T47D (cell line): ENCODE data around the gene KDM4C.
A peak's percentile ranks its signal among the peaks of the same experiment; 100 is the strongest.

Experiments used
- DNase-seq, 2 experiments: peaks; one replicate each; pipeline versions ENCODE4 v3.0.0 to v3.0.0-alpha.2; 2011 to 2012; ENCODE audit warnings: low read depth in 1 of 2, low spot score in 1 of 2
- JUND ChIP-seq: IDR thresholded peaks from 2 replicates; pipeline ENCODE4 v1.6.1; 2012; ENCODE audit warnings: low read depth
- in situ Hi-C: cut with HindIII; loops from 2 replicates; pipeline ENCODE4 v1.10.0; 2016; ENCODE audit warnings: low sequenced_read_pairs, low pct_unique_long_range_greater_than_20kb

KDM4C gene

GRCh38 chr9:6896562-6896961 is 138.8 kb downstream of the KDM4C start:
- in situ Hi-C loops, result no loop called here
- no peak for DNase-seq
- TF ChIP-seq JUND, result no peak

- DNase-seq, result no peak
- in situ Hi-C loops, result no loop called here
- TF ChIP-seq JUND, result no peak
Observed at GRCh38 chr9:6897207-6897822, 139.5 kb downstream of the KDM4C start.

GRCh38 chr9:6897898-6898302 is 140.1 kb downstream of the KDM4C start:
- DNase-seq, result no peak
- TF ChIP-seq JUND, result no peak
- in situ Hi-C loops, result no loop called here

GRCh38 chr9:6899274-6899673 is 141.5 kb downstream of the KDM4C start:
- no peak for TF ChIP-seq JUND
- no peak for DNase-seq

GRCh38 chr9:6900440-6900883 is 142.7 kb downstream of the KDM4C start:
- DNase-seq, result no peak
- in situ Hi-C loops, result no loop called here
- TF ChIP-seq JUND, result no peak

More at GRCh38 chr9:6899274-6899673, 141.5 kb downstream of the KDM4C start:
- in situ Hi-C loops, result no loop called here

- no peak for DNase-seq
- TF ChIP-seq JUND, result no peak
- in situ Hi-C loops, result no loop called here
Observed at GRCh38 chr9:6901180-6901579, 143.4 kb downstream of the KDM4C start.

GRCh38 chr9:6902423-6902822 is 144.7 kb downstream of the KDM4C start:
- TF ChIP-seq JUND, result no peak
- in situ Hi-C loops, result no loop called here
- no peak for DNase-seq

GRCh38 chr9:6904371-6904770 is 146.6 kb downstream of the KDM4C start:
- in situ Hi-C loops, result no loop called here
- no peak for TF ChIP-seq JUND
- no peak for DNase-seq

- in situ Hi-C loops, result no loop called here
- TF ChIP-seq JUND, result no peak
Observed at GRCh38 chr9:6905850-6906375, 148.1 kb downstream of the KDM4C start.

GRCh38 chr9:6907772-6908381 is 150.1 kb downstream of the KDM4C start:
- in situ Hi-C loops, result no loop called here
- peak in 1 of 2 experiments; percentile 49 for DNase-seq
- TF ChIP-seq JUND, result no peak

More at GRCh38 chr9:6905850-6906375, 148.1 kb downstream of the KDM4C start:
- no peak for DNase-seq

GRCh38 chr9:6909181-6909580 is 151.4 kb downstream of the KDM4C start:
- in situ Hi-C loops, result no loop called here
- TF ChIP-seq JUND, result no peak
- no peak for DNase-seq

- in situ Hi-C loops, result no loop called here
- DNase-seq, result peak in 1 of 2 experiments; percentile 15
- no peak for TF ChIP-seq JUND
Observed at GRCh38 chr9:6910032-6910431, 152.3 kb downstream of the KDM4C start.

GRCh38 chr9:6910497-6910896 is 152.7 kb downstream of the KDM4C start:
- TF ChIP-seq JUND, result no peak
- DNase-seq, result no peak
- in situ Hi-C loops, result no loop called here
